Endothelial cell of umbilical vein (primary cell): ENCODE results near the gene C1QA.

ENCODE experiments used
- EZH2 ChIP-seq: IDR thresholded peaks from 2 replicates; pipeline ENCODE4 v1.6.1; 2012; ENCODE audit warnings: borderline replicate concordance, low read depth, mild to moderate bottlenecking, moderate library complexity, low read length, inconsistent platforms; ENCODE audit not compliant: severe bottlenecking
- FOS ChIP-seq: IDR thresholded peaks from 2 replicates; pipeline ENCODE4 v1.6.1; 2011; ENCODE audit warnings: mild to moderate bottlenecking, low read length, moderate library complexity, borderline replicate concordance; ENCODE audit not compliant: insufficient read depth
- GATA2 ChIP-seq: IDR thresholded peaks from 2 replicates; pipeline ENCODE4 v1.7.0; 2011; ENCODE audit warnings: low read depth, mild to moderate bottlenecking, moderate library complexity, mixed read lengths, low read length; ENCODE audit not compliant: insufficient read length, insufficient read depth
- JUN ChIP-seq: IDR thresholded peaks from 2 replicates; pipeline ENCODE4 v1.6.1; 2011; ENCODE audit warnings: borderline replicate concordance, low read depth; ENCODE audit not compliant: insufficient read length, insufficient read depth
- MYC ChIP-seq: IDR thresholded peaks from one replicate; pipeline ENCODE4 v1.6.1; 2011; ENCODE audit warnings: mild to moderate bottlenecking, low read depth, low read length
- POLR2A ChIP-seq: IDR thresholded peaks from 2 replicates; pipeline ENCODE4 v1.6.1; 2012; ENCODE audit warnings: low read depth, mild to moderate bottlenecking, control low read depth, low read length
- POLR2AphosphoS5 ChIP-seq: IDR thresholded peaks from 2 replicates; pipeline ENCODE4 v1.6.1; 2012; ENCODE audit warnings: low read depth, mild to moderate bottlenecking, control low read depth, low read length, moderate library complexity; ENCODE audit not compliant: insufficient read depth
- TF ChIP-seq, protein P1 (sequence below), 2 donors: IDR thresholded peaks; 1 replicate in 1 of 2; 2 replicates in 1 of 2; pipeline ENCODE4 v1.5.1; 2011; ENCODE audit warnings: low read length in 2 of 2, mild to moderate bottlenecking in 2 of 2, moderate library complexity in 2 of 2, control low read depth in 1 of 2, inconsistent platforms in 1 of 2, low read depth in 1 of 2; ENCODE audit not compliant: insufficient read depth in 1 of 2; ENCODE audit errors: extremely low read depth in 1 of 2
- TF ChIP-seq, protein P2 (sequence below): IDR thresholded peaks from 2 replicates; pipeline ENCODE4 v1.6.1; 2011; ENCODE audit not compliant: insufficient read depth, insufficient read length

DNA sequence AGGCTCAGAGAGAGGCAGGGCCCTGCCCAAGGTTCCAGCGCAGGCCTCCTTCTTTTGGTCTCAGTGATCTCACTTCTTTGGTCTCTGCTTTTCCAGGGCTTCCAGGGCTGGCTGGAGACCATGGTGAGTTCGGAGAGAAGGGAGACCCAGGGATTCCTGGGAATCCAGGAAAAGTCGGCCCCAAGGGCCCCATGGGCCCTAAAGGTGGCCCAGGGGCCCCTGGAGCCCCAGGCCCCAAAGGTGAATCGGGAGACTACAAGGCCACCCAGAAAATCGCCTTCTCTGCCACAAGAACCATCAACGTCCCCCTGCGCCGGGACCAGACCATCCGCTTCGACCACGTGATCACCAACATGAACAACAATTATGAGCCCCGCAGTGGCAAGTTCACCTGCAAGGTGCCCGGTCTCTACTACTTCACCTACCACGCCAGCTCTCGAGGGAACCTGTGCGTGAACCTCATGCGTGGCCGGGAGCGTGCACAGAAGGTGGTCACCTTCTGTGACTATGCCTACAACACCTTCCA is 24.4 kb downstream of the C1QA start:
- TF ChIP-seq POLR2AphosphoS5 (no peak), JUN (no peak), POLR2A (no peak), MYC (no peak), FOS (no peak), GATA2 (no peak), EZH2 (no peak)
- TF ChIP-seq, protein P1, sequence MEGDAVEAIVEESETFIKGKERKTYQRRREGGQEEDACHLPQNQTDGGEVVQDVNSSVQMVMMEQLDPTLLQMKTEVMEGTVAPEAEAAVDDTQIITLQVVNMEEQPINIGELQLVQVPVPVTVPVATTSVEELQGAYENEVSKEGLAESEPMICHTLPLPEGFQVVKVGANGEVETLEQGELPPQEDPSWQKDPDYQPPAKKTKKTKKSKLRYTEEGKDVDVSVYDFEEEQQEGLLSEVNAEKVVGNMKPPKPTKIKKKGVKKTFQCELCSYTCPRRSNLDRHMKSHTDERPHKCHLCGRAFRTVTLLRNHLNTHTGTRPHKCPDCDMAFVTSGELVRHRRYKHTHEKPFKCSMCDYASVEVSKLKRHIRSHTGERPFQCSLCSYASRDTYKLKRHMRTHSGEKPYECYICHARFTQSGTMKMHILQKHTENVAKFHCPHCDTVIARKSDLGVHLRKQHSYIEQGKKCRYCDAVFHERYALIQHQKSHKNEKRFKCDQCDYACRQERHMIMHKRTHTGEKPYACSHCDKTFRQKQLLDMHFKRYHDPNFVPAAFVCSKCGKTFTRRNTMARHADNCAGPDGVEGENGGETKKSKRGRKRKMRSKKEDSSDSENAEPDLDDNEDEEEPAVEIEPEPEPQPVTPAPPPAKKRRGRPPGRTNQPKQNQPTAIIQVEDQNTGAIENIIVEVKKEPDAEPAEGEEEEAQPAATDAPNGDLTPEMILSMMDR (IDR thresholded peaks at IDR 0.05; ENCODE audit: extremely low read depth in 1 of 2, insufficient read depth in 1 of 2, low read depth in 1 of 2, low read length in 2 of 2), result no peak
- TF ChIP-seq, protein P2, sequence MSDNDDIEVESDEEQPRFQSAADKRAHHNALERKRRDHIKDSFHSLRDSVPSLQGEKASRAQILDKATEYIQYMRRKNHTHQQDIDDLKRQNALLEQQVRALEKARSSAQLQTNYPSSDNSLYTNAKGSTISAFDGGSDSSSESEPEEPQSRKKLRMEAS, result no peak
